Subcutaneous abdominal adipose tissue (tissue), 5 donors: Measurements from ENCODE around the gene AKAP8.
"Not testable (repeated sequence)": the region's sequence is repeated elsewhere in the genome, so short reads cannot be mapped to it uniquely, and the experiment has no call there.

Experiments used
- H3K27ac ChIP-seq: one replicate; pipeline ENCODE4 v1.7.0; 2013; ENCODE audit warnings: low read depth, mild to moderate bottlenecking, inconsistent platforms, low read length, moderate library complexity
- H3K27me3 ChIP-seq, 5 donors: one replicate each; pipeline ENCODE4 v1.7.0; 2013; ENCODE audit warnings: low read length in 5 of 5, inconsistent platforms in 1 of 5; ENCODE audit not compliant: control insufficient read depth in 5 of 5, insufficient read depth in 4 of 5
- H3K36me3 ChIP-seq, 5 donors: one replicate each; pipeline ENCODE4 v1.7.0; 2013; ENCODE audit warnings: low read length in 5 of 5; ENCODE audit not compliant: control insufficient read depth in 5 of 5, insufficient read depth in 5 of 5
- H3K4me1 ChIP-seq, 5 donors: one replicate each; pipeline ENCODE4 v1.7.0; 2013; ENCODE audit warnings: low read length in 5 of 5, mild to moderate bottlenecking in 3 of 5, moderate library complexity in 1 of 5; ENCODE audit not compliant: control insufficient read depth in 5 of 5, insufficient read depth in 5 of 5
- H3K4me3 ChIP-seq, 5 donors: one replicate each; pipeline ENCODE4 v1.7.0; 2013; ENCODE audit warnings: low read length in 5 of 5, low read depth in 1 of 5
- H3K9ac ChIP-seq, 5 donors: one replicate each; pipeline ENCODE4 v1.7.0; 2013; ENCODE audit warnings: low read length in 5 of 5, mild to moderate bottlenecking in 4 of 5, moderate library complexity in 3 of 5
- H3K9me3 ChIP-seq, 5 donors: one replicate each; pipeline ENCODE4 v1.7.0; 2013; ENCODE audit warnings: low read length in 5 of 5; ENCODE audit not compliant: control insufficient read depth in 5 of 5
- donor health status: healthy.
- donor health status: healthy.
- donor health status: healthy.
- donor health status: healthy.
- donor health status: healthy.

Gene AKAP8

GRCh38 chr19:15397782-15398181 is 18.2 kb upstream of the AKAP8 start:
- Histone ChIP-seq H3K27me3 (no peaks in the 10 kb centered on the region), H3K36me3 (peaks cover 12 to 87% (median 76%) of the 10 kb centered on the region in 5 donors), H3K9me3 (no peaks in the 10 kb centered on the region), H3K27ac (no peak overlapping the region), H3K4me3 (no peak overlapping the region), H3K9ac (no peak overlapping the region), H3K4me1 (peaks cover 2 to 19% (median 15%) of the 10 kb centered on the region in 5 donors)

GRCh38 chr19:15397236-15397635 is 17.6 kb upstream of the AKAP8 start:
- H3K9ac ChIP-seq, result no peak overlapping the region

GRCh38 chr19:15396436-15396835 is 16.8 kb upstream of the AKAP8 start:
- H3K9ac ChIP-seq, result no peak overlapping the region
- no peaks in the 10 kb centered on the region for H3K9me3 ChIP-seq
- no peak overlapping the region for H3K27ac ChIP-seq
- no peak overlapping the region for H3K4me3 ChIP-seq
- no peaks in the 10 kb centered on the region for H3K27me3 ChIP-seq
- H3K4me1 ChIP-seq, result peaks cover 2 to 11% (median 7%) of the 10 kb centered on the region in 5 donors
- H3K36me3 ChIP-seq, result peaks cover 12 to 81% (median 66%) of the 10 kb centered on the region in 5 donors

More at GRCh38 chr19:15397236-15397635, 17.6 kb upstream of the AKAP8 start:
- Histone ChIP-seq H3K9me3 (no peaks in the 10 kb centered on the region), H3K36me3 (peaks cover 12 to 82% (median 70%) of the 10 kb centered on the region in 5 donors), H3K27ac (no peak overlapping the region), H3K4me1 (peaks cover 2 to 14% (median 11%) of the 10 kb centered on the region in 5 donors), H3K27me3 (no peaks in the 10 kb centered on the region), H3K4me3 (no peak overlapping the region)

- peaks cover 15 to 69% (median 54%) of the 10 kb centered on the region in 5 donors for H3K36me3 ChIP-seq
- not testable (repeated sequence) for H3K27me3 ChIP-seq, H3K9ac ChIP-seq, H3K4me1 ChIP-seq, H3K27ac ChIP-seq, H3K4me3 ChIP-seq, H3K9me3 ChIP-seq
Observed at GRCh38 chr19:15395251-15395650, 15.7 kb upstream of the AKAP8 start.

GRCh38 chr19:15394426-15394825 is 14.8 kb upstream of the AKAP8 start:
- Histone ChIP-seq H3K9me3 (no peaks in the 10 kb centered on the region), H3K4me3 (no peak overlapping the region), H3K4me1 (no peaks in the 10 kb centered on the region), H3K9ac (no peak overlapping the region), H3K36me3 (peaks cover 15 to 64% (median 46%) of the 10 kb centered on the region in 5 donors), H3K27me3 (no peaks in the 10 kb centered on the region), H3K27ac (no peak overlapping the region)

GRCh38 chr19:15393963-15394362 is 14.4 kb upstream of the AKAP8 start:
- H3K9me3 ChIP-seq, result no peaks in the 10 kb centered on the region
- H3K9ac ChIP-seq, result no peak overlapping the region
- no peak overlapping the region for H3K4me3 ChIP-seq
- peaks cover 15 to 61% (median 41%) of the 10 kb centered on the region in 5 donors for H3K36me3 ChIP-seq
- no peaks in the 10 kb centered on the region for H3K4me1 ChIP-seq
- H3K27ac ChIP-seq, result no peak overlapping the region
- H3K27me3 ChIP-seq, result no peaks in the 10 kb centered on the region

- Histone ChIP-seq H3K27me3 (no peaks in the 10 kb centered on the region), H3K4me1 (no peaks in the 10 kb centered on the region), H3K4me3 (no peak overlapping the region), H3K9ac (no peak overlapping the region), H3K27ac (no peak overlapping the region), H3K9me3 (no peaks in the 10 kb centered on the region), H3K36me3 (peaks cover 7 to 34% (median 15%) of the 10 kb centered on the region in 5 donors)
Observed at GRCh38 chr19:15390814-15391213, 11.2 kb upstream of the AKAP8 start.

GRCh38 chr19:15381864-15382263 is 2.3 kb upstream of the AKAP8 start:
- no peak overlapping the region for H3K27ac ChIP-seq
- peaks cover 6 to 28% (median 25%) of the 10 kb centered on the region in 5 donors for H3K4me1 ChIP-seq

GRCh38 chr19:15381429-15381828 is 1.8 kb upstream of the AKAP8 start:
- Histone ChIP-seq H3K27me3 (no peaks in the 10 kb centered on the region), H3K36me3 (peaks cover 0 to 5% (median 3%) of the 10 kb centered on the region in 5 donors), H3K27ac (no peak overlapping the region), H3K4me1 (peaks cover 6 to 32% (median 29%) of the 10 kb centered on the region in 5 donors), H3K9ac (no peak overlapping the region), H3K4me3 (no peak overlapping the region), H3K9me3 (no peaks in the 10 kb centered on the region)

More at GRCh38 chr19:15381864-15382263, 2.3 kb upstream of the AKAP8 start:
- Histone ChIP-seq H3K36me3 (peaks cover 0 to 6% (median 4%) of the 10 kb centered on the region in 5 donors), H3K27me3 (no peaks in the 10 kb centered on the region), H3K9ac (no peak overlapping the region), H3K9me3 (no peaks in the 10 kb centered on the region), H3K4me3 (no peak overlapping the region)

GRCh38 chr19:15379999-15380647 is 536 bp upstream of the AKAP8 start:
- peak overlapping the region; percentile 76 for H3K27ac ChIP-seq
- H3K9me3 ChIP-seq, result no peaks in the 10 kb centered on the region
- H3K4me1 ChIP-seq, result peaks cover 8 to 36% (median 36%) of the 10 kb centered on the region in 5 donors
- H3K27me3 ChIP-seq, result no peaks in the 10 kb centered on the region
- H3K36me3 ChIP-seq, result peaks cover 0 to 5% (median 0%) of the 10 kb centered on the region in 5 donors
- H3K9ac ChIP-seq, result peak overlapping the region in 4 of 5 donors; percentile 40 to 81 (median 72)
- peak overlapping the region; percentile 64 to 97 (median 82) for H3K4me3 ChIP-seq
